Upper lobe of left lung (tissue), 4 donors: Measurements from ENCODE around the gene ARHGAP10.

ENCODE experiments used
- CTCF ChIP-seq, 6 experiments: fragments of 450-650 bp in 4 of 6; fragments of 200-600 bp in 2 of 6; sonication (generic) in 2 of 6; IDR thresholded peaks; one replicate each; pipeline ENCODE4 v1.5.1; 2016 to 2019; ENCODE audit warnings: antibody characterized with exemption in 6 of 6
- EP300 ChIP-seq, 4 donors: sonication (generic); formaldehyde crosslinking; IDR thresholded peaks; one replicate each; pipeline ENCODE4 v1.5.1; 2017; ENCODE audit warnings: antibody characterized with exemption in 4 of 4, control low read depth in 2 of 4
- POLR2A ChIP-seq, 4 donors: fragments of 450-650 bp; IDR thresholded peaks; one replicate each; pipeline ENCODE4 v1.5.1; 2016 to 2017; ENCODE audit warnings: antibody characterized with exemption in 4 of 4, mild to moderate bottlenecking in 2 of 4
- POLR2AphosphoS5 ChIP-seq, 2 donors: sonication (generic); formaldehyde crosslinking; IDR thresholded peaks; one replicate each; pipeline ENCODE4 v1.5.1; 2017; ENCODE audit warnings: antibody characterized with exemption in 2 of 2

DNA sequence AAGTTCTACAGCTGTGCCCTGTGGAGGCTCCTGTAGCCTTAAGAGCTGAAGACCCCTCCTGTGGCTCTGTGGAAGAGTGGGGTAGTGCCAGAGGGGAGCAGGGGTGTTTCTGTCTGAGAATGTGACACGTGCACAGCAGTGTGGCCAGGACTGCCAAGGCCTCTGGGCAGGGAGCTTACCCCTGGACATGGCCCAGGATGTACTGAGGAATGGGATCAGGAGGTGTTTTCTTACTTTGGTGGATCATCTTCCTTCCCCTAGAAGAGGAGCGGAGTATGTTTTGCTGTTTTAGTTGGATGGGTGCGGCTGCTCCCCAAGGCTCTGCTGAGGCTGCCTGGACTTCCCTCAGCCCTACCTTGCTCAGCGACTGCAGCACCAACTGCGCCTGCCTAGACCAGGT, 342.6 kb downstream of the ARHGAP10 start:
- no peak for TF ChIP-seq POLR2A (IDR thresholded peaks at IDR 0.05)
- no peak for TF ChIP-seq CTCF (IDR thresholded peaks at IDR 0.05)
- no peak for TF ChIP-seq POLR2AphosphoS5 (IDR thresholded peaks at IDR 0.05)
- no peak for TF ChIP-seq EP300 (IDR thresholded peaks at IDR 0.05)
